Activated CD4-positive, alpha-beta T cell treated with anti-CD3 and anti-CD28 coated beads, Interleukin-10, Interleukin-2, amounts not matched to agents 100 ng/mL and 50 ng/mL, durations not matched to agents 16 hours and 8 hours (primary cell): Measurements from ENCODE around the gene CENPP.
A peak's percentile ranks its signal among the peaks of the same experiment; 100 is the strongest.

Source experiments
- DNase-seq: peaks from one replicate; pipeline ENCODE4 v3.0.0-alpha.2; 2020

CENPP gene

DNA sequence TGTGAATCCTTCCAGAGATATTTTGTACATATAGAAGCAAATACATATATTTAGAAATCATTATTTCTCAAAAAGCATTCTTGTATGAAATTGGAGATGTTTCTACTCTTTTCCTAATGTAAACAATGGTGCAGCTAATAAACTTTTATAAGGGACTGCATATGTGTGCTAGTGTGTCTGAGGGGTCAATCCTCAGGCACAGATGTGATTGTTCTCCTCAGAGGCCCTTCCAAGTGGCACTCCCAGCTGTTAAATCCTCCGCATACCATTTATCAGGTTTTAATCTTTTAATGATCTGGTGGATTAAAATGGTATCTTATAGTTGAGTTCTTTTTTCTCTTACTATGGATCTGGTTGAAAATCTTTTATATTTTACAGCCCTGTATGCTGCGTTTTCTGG, 104.1 kb downstream of the CENPP start:
- no peak for DNase-seq

- DNase-seq, result no peak
Measured at GRCh38 chr9:92432350-92432749, 106.6 kb downstream of the CENPP start.

GRCh38 chr9:92432972-92433548, 107.3 kb downstream of the CENPP start:
- DNase-seq, result peak; percentile 24

GRCh38 chr9:92435263-92435662, 109.5 kb downstream of the CENPP start:
- no peak for DNase-seq

- DNase-seq, result no peak
Measured at GRCh38 chr9:92438900-92439526, 113.3 kb downstream of the CENPP start.

- DNase-seq, result no peak
Measured at GRCh38 chr9:92439921-92440750, 114.4 kb downstream of the CENPP start.

- DNase-seq, result peak; percentile 71
Measured at GRCh38 chr9:92440751-92441046, 114.9 kb downstream of the CENPP start.

GRCh38 chr9:92444841-92445240, 119.1 kb downstream of the CENPP start:
- no peak for DNase-seq

DNA sequence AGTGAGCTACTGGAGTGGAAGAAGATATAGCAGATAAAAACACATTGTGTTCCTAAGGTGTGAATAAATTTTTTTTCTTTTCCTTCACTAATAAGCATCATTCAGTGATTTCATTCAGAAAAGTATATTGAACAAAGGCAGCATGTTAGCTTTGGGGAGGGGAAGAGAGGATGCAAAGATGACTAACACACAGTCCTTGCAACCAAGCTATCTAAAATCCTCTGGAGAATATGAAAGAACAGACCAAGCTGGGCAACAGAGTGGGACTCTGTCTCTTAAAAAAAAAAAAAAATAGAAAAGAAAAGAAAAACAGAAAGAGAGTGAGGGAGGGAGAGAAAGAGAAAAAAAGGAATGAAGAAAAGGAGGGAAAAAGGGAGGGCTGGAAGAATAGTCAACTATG, 120.8 kb downstream of the CENPP start:
- DNase-seq, result no peak

GRCh38 chr9:92455217-92455616, 129.5 kb downstream of the CENPP start:
- peak; percentile 21 for DNase-seq

- no peak for DNase-seq
Measured at GRCh38 chr9:92457576-92457975, 131.8 kb downstream of the CENPP start.

DNA sequence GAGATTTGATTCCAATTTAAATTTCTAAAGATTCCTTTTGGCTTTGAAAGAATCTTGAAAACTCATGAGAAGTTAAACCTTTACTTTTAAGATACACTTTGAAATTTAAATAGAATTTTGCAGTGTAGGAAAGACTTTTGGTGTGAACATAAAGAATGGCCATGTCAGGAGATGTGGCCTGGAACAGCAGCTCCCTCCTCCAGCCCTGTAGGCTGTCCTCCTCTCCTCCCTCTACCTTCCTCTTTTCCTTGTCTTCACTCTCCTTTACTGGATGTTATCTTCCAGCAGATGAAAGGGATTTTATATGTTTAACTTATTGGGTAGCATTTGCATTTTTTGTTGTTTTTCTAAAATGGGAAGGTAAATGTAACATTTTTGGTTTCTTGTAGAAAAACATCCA, 137.6 kb downstream of the CENPP start:
- no peak for DNase-seq

- no peak for DNase-seq
Measured at GRCh38 chr9:92463984-92464383, 138.2 kb downstream of the CENPP start.

DNA sequence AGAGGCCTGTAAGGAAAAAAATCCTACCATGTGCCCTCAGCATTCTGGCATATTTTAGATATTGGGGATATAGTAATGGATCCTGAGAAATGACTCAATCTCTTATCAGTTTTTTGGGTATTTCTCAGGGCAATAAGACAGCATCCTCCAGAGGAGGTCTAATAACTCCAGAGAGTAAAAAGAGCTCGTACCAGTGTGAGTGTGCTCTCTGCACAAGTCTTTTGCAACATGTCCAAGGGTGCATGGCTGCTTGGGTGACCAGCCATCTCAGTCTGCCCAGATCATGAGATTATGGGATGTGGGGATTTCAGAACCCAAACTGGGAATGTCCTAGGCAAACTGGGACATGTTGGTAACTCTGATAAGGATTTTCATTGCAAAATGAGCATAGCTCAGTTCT, 141.3 kb downstream of the CENPP start:
- DNase-seq, result no peak

DNA sequence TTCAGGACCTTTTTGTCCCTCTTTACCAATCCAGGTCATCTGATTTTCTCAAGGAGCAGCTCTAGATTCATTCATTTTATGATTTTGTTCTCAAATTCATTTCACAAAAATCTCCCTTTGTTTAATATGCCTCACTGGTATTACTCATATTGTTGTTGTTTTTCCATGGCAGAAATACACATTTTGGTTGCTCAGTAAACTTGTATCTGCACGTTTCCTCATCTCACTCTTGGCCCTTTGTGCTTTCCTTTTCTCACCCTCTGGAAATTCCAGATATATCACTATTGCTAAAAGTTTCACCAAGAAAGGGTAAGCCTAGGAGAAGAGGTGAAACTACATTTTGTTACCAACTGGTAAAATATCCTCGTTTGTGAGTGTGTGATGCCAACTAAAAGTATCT, 141.8 kb downstream of the CENPP start:
- no peak for DNase-seq

DNA sequence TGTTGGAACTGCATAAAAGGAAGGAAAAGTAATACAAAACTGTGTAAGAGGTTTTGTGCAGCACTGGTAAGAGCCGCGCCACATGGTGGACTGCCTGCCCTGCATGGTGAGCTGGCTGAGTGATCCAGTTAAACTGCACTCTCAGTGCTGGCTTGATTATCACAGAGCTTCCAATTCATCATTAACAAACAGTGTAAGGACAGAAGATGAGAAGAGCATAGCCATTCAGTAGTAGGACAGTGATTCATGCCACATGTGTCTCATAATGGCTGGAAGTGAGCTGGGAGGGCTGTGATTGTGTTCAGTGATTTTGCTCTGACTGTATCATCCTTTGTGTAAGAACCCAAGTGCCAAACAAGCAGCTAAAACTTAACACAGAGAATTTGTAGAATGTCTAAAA, 142.5 kb downstream of the CENPP start:
- DNase-seq, result no peak

- no peak for DNase-seq
Measured at GRCh38 chr9:92474587-92474986, 148.8 kb downstream of the CENPP start.

GRCh38 chr9:92476962-92477361, 151.2 kb downstream of the CENPP start:
- no peak for DNase-seq

DNA sequence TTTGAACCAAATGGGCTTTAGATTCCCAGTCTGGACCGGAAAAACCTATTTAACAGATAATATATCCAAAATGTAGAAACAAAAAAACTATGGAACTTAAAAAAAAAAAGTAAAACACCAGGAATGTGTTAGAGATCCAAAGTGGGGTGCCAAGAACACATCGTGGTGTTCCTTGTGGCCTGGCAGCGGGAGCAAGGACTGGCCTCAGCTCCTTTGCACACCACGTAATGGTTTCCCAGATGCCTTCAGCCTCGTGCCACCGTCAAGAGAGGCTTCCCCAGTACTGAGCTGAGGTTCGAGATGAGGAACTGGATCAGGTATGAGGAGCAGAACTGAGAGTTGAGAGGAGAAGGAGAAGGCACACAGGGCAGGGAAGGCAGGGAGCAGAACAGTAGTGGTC, 153.0 kb downstream of the CENPP start:
- DNase-seq, result no peak

GRCh38 chr9:92479346-92479745, 153.6 kb downstream of the CENPP start:
- no peak for DNase-seq

DNA sequence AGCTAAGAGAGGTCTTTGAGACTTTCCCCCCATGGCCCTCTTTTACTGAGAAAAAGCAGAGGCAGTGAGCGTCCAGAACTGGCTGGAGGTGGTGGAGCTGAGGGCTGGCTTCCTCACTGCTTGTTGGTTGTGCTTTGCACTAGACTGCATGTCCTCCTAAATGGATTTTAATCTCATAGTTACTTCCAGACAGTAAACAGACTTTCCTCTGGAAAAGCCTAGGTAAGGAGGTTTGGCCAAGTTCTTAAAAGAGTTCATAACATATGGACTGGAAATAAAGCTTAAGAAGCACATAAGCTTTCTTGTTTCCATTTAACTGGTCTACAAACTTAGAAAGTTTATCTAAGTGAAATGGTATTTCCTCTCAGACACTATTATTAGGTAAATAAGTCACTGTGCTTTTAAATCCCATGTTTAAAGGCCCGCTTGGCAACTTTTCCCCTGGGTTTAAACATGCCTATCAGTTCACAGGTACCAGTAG, 154.6 kb downstream of the CENPP start:
- DNase-seq, result no peak

- DNase-seq, result peak; percentile 34
Measured at GRCh38 chr9:92480986-92481633, 155.4 kb downstream of the CENPP start.

GRCh38 chr9:92482329-92482728, 156.6 kb downstream of the CENPP start, which contains the start of gene ASPN:
Gene ASPN (minus strand): TSS chr9:92482506.
- DNase-seq, result no peak

DNA sequence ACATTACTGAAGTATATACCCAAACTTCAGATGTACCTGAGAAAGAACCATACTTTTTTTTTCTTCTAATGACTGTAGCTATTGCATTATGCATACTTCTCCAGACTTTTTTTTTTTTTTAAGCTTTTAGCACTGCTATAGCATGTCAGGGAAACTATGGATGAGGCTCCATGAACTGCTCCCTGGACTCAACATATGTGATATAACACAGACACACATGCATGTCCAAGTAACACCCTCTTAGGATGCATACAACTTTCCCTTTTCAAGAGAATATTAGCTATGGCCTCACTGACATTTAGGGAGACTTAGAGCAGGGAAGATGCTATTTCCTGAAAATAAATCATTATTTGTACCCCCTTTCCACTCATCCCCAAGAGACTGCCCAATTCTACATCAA, 157.1 kb downstream of the CENPP start:
- no peak for DNase-seq
